GM21526 (cell line): ENCODE results near the gene TMEM181.
"Not testable (repeated sequence)": the region's sequence is repeated elsewhere in the genome, so short reads cannot be mapped to it uniquely, and the experiment has no call there.

ENCODE experiments used
- ATAC-seq: cut with Tn5 transposase; IDR thresholded peaks from one replicate; pipeline ENCODE4 v1.9.1; 2021; ENCODE audit warnings: moderate library complexity; ENCODE audit not compliant: unreplicated experiment, low FRiP score

The TMEM181 gene

GRCh38 chr6:158653577-158654354, 93.9 kb downstream of the TMEM181 start:
- no peak for ATAC-seq

GRCh38 chr6:158654498-158654897, 94.6 kb downstream of the TMEM181 start:
- no peak for ATAC-seq

GRCh38 chr6:158654960-158655489, 95.1 kb downstream of the TMEM181 start:
- ATAC-seq, result no peak

DNA sequence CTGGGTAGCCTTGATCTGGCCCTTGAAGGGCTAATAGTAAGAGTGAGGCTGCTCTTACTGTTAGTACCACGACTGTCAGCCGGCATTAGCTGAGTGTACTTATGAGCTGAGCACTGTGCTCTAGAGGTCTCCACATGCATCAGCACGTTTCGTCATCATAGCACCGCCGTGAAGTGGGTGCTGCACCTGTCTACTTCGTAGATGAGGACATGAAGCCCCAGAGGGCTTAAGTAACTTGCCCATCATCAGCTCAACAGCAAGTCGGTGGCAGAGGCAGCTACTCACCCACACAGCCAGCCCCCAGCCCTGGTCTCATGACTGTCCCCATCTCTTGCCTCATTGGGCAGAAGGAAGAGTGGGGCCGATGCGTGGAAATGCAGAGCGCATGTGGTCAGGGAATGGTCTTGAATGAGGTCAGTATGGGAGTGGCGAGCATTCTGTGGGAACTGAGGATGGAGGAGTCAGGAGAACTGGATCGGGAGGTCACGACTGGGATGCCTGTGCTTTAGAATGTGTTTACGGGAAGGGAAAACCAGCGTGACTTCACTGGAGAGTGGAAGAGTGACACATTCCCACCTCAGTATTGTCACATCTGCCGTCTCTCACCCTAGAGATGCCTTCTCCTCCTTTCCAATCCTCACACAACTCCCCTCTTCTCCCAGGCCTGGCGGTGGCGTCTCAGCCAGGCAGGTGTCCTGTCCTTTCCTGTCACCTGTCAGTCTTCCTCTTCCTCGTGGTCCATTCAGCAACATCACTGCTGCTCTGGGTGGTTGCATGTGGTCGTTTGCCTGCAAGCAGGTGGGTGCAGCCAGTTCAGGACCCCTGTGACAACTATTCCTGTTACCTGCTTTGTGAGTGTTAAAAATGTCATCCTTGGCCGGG, 95.9 kb downstream of the TMEM181 start:
- ATAC-seq, result no peak

DNA sequence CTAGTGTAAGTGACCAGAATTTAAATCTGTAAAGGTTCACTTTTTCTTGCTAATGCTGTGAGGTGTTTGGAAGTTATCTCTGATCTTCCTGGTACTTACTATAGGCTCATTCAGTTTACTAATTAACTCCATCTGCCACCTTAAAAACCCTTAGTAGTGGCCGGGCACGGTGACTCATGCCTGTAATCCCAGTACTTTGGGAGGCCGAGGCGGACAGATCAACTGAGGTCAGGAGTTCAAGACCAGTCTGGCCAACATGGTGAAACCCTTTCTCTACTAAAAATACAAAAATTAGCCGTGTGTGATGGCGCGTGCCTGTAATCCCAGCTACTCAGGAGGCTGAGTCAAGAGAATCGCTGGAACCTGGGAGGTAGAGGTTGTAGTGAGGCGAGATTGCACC, 97.1 kb downstream of the TMEM181 start:
- not testable (repeated sequence) for ATAC-seq

- ATAC-seq, result no peak
These were observed 100.5 kb downstream of the TMEM181 start for GRCh38 chr6:158660333-158660754.

DNA sequence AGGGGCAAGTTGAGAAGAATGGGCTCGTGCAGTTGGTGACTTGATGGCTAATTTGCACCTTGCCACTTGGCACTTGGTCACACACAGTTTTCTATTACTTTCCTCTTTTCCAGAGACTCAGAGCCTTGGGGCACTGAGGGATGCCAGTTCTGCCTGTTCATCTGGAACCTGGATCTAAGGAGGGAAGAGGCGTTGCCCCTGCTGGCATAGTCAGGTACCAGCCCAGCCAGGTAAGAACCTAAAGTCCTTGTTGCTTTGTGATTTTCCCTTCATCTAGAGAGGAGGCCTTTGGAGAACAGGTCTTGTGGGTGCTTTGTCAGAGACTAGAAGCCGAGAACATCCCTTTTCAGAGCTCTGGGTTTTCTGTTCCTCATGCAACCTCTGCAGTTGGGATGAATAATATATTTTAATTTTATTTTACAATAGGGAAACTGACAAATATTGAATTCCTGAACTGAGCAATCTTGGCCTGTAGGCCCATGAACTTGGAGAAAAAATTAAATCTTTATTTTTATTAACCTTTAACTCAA, 101.3 kb downstream of the TMEM181 start:
- no peak for ATAC-seq

- no peak for ATAC-seq
These were observed 102.7 kb downstream of the TMEM181 start for GRCh38 chr6:158662607-158662953.

DNA sequence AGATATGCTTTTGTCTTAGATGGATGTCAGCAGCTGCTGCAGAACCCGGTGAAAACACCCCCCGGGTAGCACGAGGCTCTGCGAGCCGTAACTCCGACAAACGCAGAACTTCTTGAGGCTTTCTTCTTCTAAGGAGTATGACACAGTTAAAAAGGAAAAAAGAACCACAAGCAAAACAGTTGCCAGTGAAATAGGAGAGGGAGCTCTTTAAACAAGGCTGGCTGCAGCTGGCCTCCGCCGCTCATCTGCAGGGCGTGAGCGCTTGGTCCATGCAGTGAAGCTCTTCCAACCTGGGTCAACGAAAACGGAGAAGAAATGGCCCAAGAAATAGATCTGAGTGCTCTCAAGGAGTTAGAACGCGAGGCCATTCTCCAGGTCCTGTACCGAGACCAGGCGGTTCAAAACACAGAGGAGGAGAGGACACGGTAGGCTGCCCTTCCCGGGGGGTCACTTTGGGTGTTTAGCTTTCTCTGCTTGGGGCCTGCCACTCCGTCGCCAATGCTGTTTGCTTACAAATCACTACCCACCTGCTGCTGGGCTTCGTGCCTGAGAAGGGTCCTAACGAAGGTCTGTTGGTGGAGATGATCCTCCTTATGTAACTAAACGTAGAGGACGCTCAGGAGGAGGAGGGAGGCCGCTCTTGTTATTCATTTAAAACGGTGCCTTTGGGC, 103.2 kb downstream of the TMEM181 start:
- no peak for ATAC-seq

DNA sequence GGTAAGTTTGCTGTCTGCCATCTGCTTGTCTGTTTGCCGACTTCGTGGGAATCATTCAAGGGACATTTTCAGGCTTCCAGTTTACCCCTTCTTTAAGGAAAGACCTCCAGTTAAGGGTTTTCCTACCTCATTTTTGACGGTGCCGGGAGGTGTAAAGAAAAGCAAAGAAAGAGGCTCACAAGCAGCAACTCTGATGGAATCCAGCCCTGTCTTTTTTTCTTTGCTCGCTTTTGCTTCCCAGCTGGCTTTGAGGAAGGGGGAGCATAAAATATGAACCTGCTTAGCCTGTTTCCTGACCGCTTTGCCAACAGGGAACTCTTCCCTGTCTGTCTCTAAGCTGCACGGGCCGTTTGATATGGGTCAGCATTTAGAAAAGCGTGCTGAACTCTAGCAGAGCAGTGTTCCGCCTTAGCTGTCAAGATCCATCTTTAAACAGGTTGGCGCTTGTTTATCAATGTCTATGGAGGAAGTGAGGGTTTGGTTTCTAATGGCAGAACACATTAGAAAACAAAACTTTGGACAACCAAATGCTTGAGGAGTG, 103.8 kb downstream of the TMEM181 start:
- ATAC-seq, result no peak

DNA sequence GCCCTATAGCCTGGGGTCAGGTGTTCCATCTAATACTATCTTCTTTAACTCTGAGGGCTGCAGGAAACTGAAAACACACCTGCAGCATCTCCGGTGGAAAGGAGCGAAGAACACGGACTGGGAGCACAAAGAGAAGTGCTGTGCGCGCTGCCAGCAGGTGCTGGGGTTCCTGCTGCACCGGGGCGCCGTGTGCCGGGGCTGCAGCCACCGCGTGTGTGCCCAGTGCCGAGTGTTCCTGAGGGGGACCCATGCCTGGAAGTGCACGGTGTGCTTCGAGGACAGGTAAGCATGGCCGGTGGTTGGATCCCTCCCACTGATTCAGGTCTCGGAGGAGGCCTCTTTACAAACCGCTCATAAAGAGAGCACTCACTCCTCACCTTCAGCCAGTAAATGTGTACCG, 105.4 kb downstream of the TMEM181 start:
- no peak for ATAC-seq

DNA sequence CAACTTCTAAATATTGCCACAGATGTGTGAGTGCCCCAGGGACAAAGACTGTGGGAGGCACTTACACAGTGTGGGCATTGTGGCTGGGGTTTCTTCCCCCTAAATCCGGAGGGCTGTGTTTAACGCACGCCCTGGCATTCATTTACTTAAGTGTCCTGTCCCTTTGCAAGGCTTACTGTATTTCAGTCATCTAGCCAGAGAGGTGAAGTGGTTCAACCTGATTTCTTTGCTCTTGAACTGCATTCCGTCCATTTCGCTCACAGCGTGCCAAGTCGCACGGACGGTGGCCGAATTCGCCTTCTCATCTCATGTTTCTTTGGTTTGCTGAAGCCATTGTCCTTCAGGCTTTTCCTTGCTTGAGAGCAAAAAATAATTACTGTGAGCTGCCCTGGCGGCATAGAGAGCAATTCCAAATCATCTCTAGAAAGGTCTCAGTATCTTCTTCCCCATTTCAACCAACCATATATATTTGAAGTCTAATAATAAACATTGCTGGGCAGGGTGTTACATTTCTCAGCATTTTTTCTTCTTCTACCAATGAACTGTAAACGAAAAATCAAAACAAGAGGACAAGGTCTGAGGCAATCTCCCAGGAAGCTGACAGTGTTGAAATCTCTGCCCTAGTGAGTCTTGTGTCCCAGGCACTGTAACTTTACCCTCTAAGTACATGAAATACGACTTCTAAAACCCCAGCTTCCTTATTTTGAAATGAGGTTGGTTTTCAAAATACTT, 106.9 kb downstream of the TMEM181 start:
- no peak for ATAC-seq

DNA sequence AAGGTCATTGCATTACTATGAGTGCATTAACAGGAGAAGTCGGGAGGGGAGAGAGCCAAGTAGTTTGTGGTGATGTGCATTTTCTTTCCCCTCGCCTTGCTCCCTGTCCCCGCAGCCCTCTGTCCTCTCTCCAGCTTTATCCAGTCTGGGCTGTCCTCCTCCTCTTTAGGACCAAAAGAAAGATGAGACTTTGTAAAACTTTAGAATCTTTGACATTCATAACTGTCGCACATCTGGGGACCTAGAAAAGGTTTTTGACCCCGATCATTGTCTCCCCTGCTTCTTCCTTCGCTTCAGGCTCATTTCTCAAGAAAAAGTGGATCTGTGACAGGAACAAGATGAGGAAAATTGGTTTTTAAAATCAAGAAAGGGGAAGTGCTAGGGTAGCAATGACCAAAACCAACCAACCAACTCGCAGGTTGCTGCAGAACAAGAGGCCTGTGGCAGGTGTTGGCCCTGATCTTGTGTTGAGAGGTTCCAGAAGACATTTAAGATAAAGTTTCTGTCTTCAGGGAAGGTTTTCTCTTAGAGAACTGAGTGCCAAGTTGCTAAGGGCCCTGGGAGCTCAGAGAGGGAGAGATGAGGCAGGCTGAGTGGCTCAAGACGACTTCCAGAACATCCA, 107.6 kb downstream of the TMEM181 start:
- no peak for ATAC-seq

- no peak for ATAC-seq
These were observed 108.8 kb downstream of the TMEM181 start for GRCh38 chr6:158668707-158669103.

DNA sequence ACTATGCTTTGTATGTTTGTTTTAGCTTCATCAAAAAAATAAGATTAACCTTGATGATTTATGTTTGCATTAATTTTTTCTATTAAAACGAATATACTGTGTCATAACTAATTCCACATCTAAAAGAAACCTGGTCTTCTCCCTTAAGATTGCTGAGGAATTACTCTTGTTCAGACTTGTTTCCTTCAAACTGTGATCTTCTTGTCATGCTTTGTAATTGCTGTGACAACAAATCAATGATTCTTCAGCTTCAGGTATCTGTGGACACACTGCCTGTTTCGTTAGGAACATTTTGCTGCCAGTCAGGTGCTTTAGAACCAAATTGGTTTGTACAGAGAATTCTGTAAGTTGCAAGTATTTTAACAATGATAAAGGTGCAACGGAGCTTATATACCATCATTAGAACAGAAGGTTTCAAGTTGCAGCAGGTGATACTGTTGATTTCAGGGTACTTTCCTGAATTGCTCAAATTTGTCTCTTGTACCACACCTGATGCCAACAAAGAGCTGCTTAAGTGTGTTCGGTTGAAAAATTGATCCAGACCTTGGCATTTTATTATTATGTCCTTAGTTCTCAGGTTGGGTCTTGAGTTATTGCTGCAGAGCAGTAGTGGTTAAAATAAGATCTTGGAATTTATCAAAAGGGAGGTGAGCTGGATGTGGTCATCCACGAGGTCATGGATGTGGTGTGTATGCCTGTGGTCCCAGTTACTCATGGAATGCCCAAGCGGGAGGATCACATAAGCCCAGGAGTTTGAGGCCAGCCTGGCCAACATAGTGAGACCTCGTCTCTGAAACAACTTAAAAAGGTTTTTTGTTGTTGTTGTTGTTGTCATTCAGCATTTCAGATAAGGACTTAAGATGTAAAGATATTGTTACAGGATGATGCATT, 109.5 kb downstream of the TMEM181 start:
- ATAC-seq, result no peak

DNA sequence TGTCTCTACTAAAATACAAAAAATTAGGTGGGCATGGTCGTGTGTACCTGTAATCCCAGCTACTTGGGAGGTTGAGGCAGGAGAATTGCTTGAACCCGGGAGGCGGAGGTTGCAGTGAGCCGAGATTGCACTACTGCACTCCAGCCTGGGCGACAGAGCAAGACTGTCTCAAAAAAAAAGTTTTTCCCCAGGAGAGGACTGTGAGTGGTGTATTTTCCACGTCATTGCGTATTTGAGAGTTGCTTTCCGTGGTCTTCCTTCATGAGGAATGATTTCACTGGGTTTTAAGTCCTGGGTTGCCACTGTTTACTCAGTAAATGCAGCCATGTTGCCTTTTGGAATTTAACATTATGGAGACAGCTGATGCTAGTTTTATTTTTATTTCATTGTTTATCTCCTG, 112.2 kb downstream of the TMEM181 start:
- ATAC-seq, result not testable (repeated sequence)

DNA sequence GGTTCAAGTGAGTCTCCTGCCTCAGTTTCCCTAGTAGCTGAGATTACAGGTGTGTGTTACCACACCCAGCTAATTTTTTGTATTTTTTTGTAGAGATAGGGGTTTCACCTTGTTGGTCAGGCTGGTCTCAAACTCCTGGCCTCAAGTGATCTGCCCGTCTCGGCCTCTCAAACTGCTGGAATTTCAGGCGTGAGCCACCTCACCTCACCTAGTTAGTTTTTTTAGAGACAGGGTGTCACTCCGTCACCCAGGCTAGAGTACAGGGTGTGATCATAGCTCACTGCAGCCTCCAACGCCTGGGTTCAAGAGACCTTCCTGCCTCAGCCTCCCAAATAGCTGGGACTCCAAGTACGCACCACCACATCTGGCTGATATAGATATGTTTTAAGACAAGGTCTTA, 112.8 kb downstream of the TMEM181 start:
- ATAC-seq, result no peak

- no peak for ATAC-seq
These were observed 114.6 kb downstream of the TMEM181 start for GRCh38 chr6:158674342-158675131.
